Esophagus (tissue), 2 donors: ENCODE data around the gene KIAA0513. TPM values are rescaled to one million over a fixed set of nuclear protein-coding genes. Genes with fewer than 3 reads are reported as not detected.
A peak's percentile ranks its signal among the peaks of the same experiment; 100 is the strongest.
"Not testable (repeated sequence)": the region's sequence is repeated elsewhere in the genome, so short reads cannot be mapped to it uniquely, and the experiment has no call there.

Experiments used
- H3K27ac ChIP-seq, 2 donors: one replicate each; pipeline ENCODE4 v1.5.1; 2013; ENCODE audit warnings: low read depth in 2 of 2, mild to moderate bottlenecking in 2 of 2, inconsistent platforms in 1 of 2, low read length in 1 of 2, moderate library complexity in 1 of 2
- H3K27me3 ChIP-seq, 2 donors: one replicate each; pipeline ENCODE4 v1.6.1; 2013; ENCODE audit warnings: low read length in 2 of 2, control low read depth in 1 of 2, mild to moderate bottlenecking in 1 of 2; ENCODE audit not compliant: insufficient read depth in 2 of 2, control insufficient read depth in 1 of 2
- H3K36me3 ChIP-seq, 2 donors: one replicate each; pipeline ENCODE4 v1.6.1; 2013; ENCODE audit warnings: low read length in 1 of 2; ENCODE audit not compliant: control insufficient read depth in 2 of 2, insufficient read depth in 2 of 2
- H3K4me1 ChIP-seq, 2 donors: one replicate each; pipeline ENCODE4 v1.6.1; 2013; ENCODE audit warnings: low read length in 1 of 2; ENCODE audit not compliant: control insufficient read depth in 2 of 2, insufficient read depth in 2 of 2
- H3K4me3 ChIP-seq, 2 donors: one replicate each; pipeline ENCODE4 v1.5.1; 2013; ENCODE audit warnings: low read length in 2 of 2, mild to moderate bottlenecking in 2 of 2, low read depth in 1 of 2, moderate library complexity in 1 of 2
- H3K9me3 ChIP-seq, 2 donors: one replicate each; pipeline ENCODE4 v1.6.1; 2013; ENCODE audit warnings: mild to moderate bottlenecking in 2 of 2, low read depth in 1 of 2, low read length in 1 of 2, moderate library complexity in 1 of 2; ENCODE audit not compliant: control insufficient read depth in 2 of 2, insufficient read depth in 1 of 2
- WGBS, 2 donors: extraction: QIAGEN DNeasy Blood & Tissue Kit; methylation state at CpG; one replicate each; pipeline ENCODE4 v1.1.7; 2013; 5-methylcytosine and 5-hydroxymethylcytosine counted together
- polyA plus RNA-seq, 2 donors: library from polyadenylated mRNA; stranded (reverse); fragments of 200-250 nt; gene quantifications; one replicate each; pipeline ENCODE4 v1.2.3, GENCODE V29; 2013
- donor health status: healthy with polysubstance abuse.
- donor health status: Bipolar disorder and iron deficiency.

KIAA0513 gene
- polyA plus RNA-seq, 2 donors: 3.0 to 3.7 TPM

- Histone ChIP-seq H3K4me1 (peaks cover 6 to 16% of the 10 kb centered on the region in 2 donors), H3K4me3 (peak overlapping the region; percentile 60 to 79), H3K27ac (peak overlapping the region; percentile 78 to 86), H3K9me3 (no peaks in the 10 kb centered on the region), H3K27me3 (no peaks in the 10 kb centered on the region), H3K36me3 (no peaks in the 10 kb centered on the region)
- WGBS, 2 donors: 3% methylated on average over 34 to 41 of the region's 41 CpGs
Measured at GRCh38 chr16:85027958-85028684, 526 bp downstream of the KIAA0513 start.

GRCh38 chr16:85028685-85029407, 1.3 kb downstream of the KIAA0513 start:
- H3K4me1 ChIP-seq: peaks cover 6 to 16% of the 10 kb centered on the region in 2 donors
- H3K9me3 ChIP-seq: no peaks in the 10 kb centered on the region
- 10 to 19% methylated on average over 17 of the region's 17 CpGs for WGBS, 2 donors
- H3K36me3 ChIP-seq: no peaks in the 10 kb centered on the region
- H3K27me3 ChIP-seq: no peaks in the 10 kb centered on the region
- H3K27ac ChIP-seq: peak overlapping the region; percentile 57 to 86
- H3K4me3 ChIP-seq: peak overlapping the region; percentile 60 to 79

- H3K9me3 ChIP-seq: no peaks in the 10 kb centered on the region
- H3K27ac ChIP-seq: peak overlapping the region; percentile 57 to 91
- H3K27me3 ChIP-seq: no peaks in the 10 kb centered on the region
- 14 to 27% methylated on average over 4 of the region's 4 CpGs for WGBS, 2 donors
- H3K4me3 ChIP-seq: peak overlapping the region in 1 of 2 donors; percentile 16
- no peaks in the 10 kb centered on the region for H3K36me3 ChIP-seq
- H3K4me1 ChIP-seq: peaks cover 6 to 16% of the 10 kb centered on the region in 2 donors
Measured at GRCh38 chr16:85029408-85029784, 1.8 kb downstream of the KIAA0513 start.

- 43 to 58% methylated on average over 16 of the region's 16 CpGs for WGBS, 2 donors
- peaks cover 8 to 17% of the 10 kb centered on the region in 2 donors for H3K4me1 ChIP-seq
- H3K27me3 ChIP-seq: no peaks in the 10 kb centered on the region
- H3K9me3 ChIP-seq: no peaks in the 10 kb centered on the region
- H3K4me3 ChIP-seq: no peak overlapping the region
- H3K27ac ChIP-seq: peak overlapping the region; percentile 57 to 91
- no peaks in the 10 kb centered on the region for H3K36me3 ChIP-seq
Measured at GRCh38 chr16:85029981-85030401, 2.4 kb downstream of the KIAA0513 start.

- no peaks in the 10 kb centered on the region for H3K27me3 ChIP-seq
- no peak overlapping the region for H3K4me3 ChIP-seq
- H3K9me3 ChIP-seq: no peaks in the 10 kb centered on the region
- H3K36me3 ChIP-seq: no peaks in the 10 kb centered on the region
- WGBS, 2 donors: 68 to 74% methylated on average over 5 of the region's 5 CpGs
- H3K27ac ChIP-seq: peak overlapping the region in 1 of 2 donors; percentile 44
- peaks cover 9 to 18% of the 10 kb centered on the region in 2 donors for H3K4me1 ChIP-seq
Measured at GRCh38 chr16:85031451-85031850, 3.9 kb downstream of the KIAA0513 start.

- H3K9me3 ChIP-seq, H3K27me3 ChIP-seq, H3K27ac ChIP-seq, H3K4me3 ChIP-seq, H3K36me3 ChIP-seq: not testable (repeated sequence)
- WGBS, 2 donors: 96 to 100% methylated on average over 4 of the region's 4 CpGs
- H3K4me1 ChIP-seq: peaks cover 11 to 22% of the 10 kb centered on the region in 2 donors
Measured at GRCh38 chr16:85032187-85032586, 4.6 kb downstream of the KIAA0513 start.

- Histone ChIP-seq H3K36me3 (no peaks in the 10 kb centered on the region), H3K9me3 (no peaks in the 10 kb centered on the region), H3K27me3 (no peaks in the 10 kb centered on the region), H3K4me1 (peaks cover 7 to 20% of the 10 kb centered on the region in 2 donors), H3K27ac (no peak overlapping the region), H3K4me3 (no peak overlapping the region)
- 93 to 94% methylated on average over 17 of the region's 17 CpGs for WGBS, 2 donors
Measured at GRCh38 chr16:85033171-85033570, 5.6 kb downstream of the KIAA0513 start.

- whole genome bisulfite sequencing, 2 donors: 83 to 88% methylated on average over 18 of the region's 18 CpGs
- H3K27me3 ChIP-seq: no peaks in the 10 kb centered on the region
- H3K4me1 ChIP-seq: peaks cover 7 to 13% of the 10 kb centered on the region in 2 donors
- no peaks in the 10 kb centered on the region for H3K36me3 ChIP-seq
- no peak overlapping the region for H3K4me3 ChIP-seq
- no peaks in the 10 kb centered on the region for H3K9me3 ChIP-seq
- no peak overlapping the region for H3K27ac ChIP-seq
Measured at GRCh38 chr16:85034591-85035433, 7.2 kb downstream of the KIAA0513 start.

- Histone ChIP-seq H3K27me3 (no peaks in the 10 kb centered on the region), H3K9me3 (no peaks in the 10 kb centered on the region), H3K27ac (peak overlapping the region; percentile 18 to 56), H3K36me3 (no peaks in the 10 kb centered on the region), H3K4me1 (peaks cover 7 to 11% of the 10 kb centered on the region in 2 donors), H3K4me3 (no peak overlapping the region)
- 77 to 81% methylated on average over 15 of the region's 15 CpGs for WGBS, 2 donors
Measured at GRCh38 chr16:85036236-85037049, 8.8 kb downstream of the KIAA0513 start.
